HepG2 (cell line): ENCODE data around the gene MED1. TPM values are rescaled to one million over a fixed set of nuclear protein-coding genes. Genes with fewer than 3 reads are reported as not detected.
A peak's percentile ranks its signal among the peaks of the same experiment; 100 is the strongest.

Source experiments
- NFRKB ChIP-seq: fragments of 450-650 bp; IDR thresholded peaks from 2 replicates; pipeline ENCODE4 v1.6.1; 2017
- PRDM10 ChIP-seq: sonication (generic); formaldehyde crosslinking; IDR thresholded peaks from 2 replicates; pipeline ENCODE4 v1.4.0; 2020; ENCODE audit warnings: low read depth, missing genetic modification reagents
- ZBED4 ChIP-seq: sonication (generic); formaldehyde crosslinking; IDR thresholded peaks from 2 replicates; pipeline ENCODE4 v1.4.0; 2020; ENCODE audit warnings: missing genetic modification reagents, borderline replicate concordance
- ZBTB3 ChIP-seq: sonication (generic); formaldehyde crosslinking; IDR thresholded peaks from 2 replicates; pipeline ENCODE4 v1.4.0; 2020; ENCODE audit warnings: low read depth, mild to moderate bottlenecking, moderate library complexity, missing genetic modification reagents, borderline replicate concordance
- ZNF138 ChIP-seq: sonication (generic); formaldehyde crosslinking; IDR thresholded peaks from 2 replicates; pipeline ENCODE4 v1.5.0; 2020; ENCODE audit warnings: mild to moderate bottlenecking, low read depth, missing genetic modification reagents
- ZNF3 ChIP-seq: IDR thresholded peaks from 2 replicates; pipeline ENCODE4 v1.7.0; 2017; ENCODE audit warnings: inconsistent platforms
- ZNF775 ChIP-seq: sonication (generic); formaldehyde crosslinking; IDR thresholded peaks from 2 replicates; pipeline ENCODE4 v1.4.0; 2020; ENCODE audit warnings: missing genetic modification reagents, mild to moderate bottlenecking, moderate library complexity, borderline replicate concordance
- polyA plus RNA-seq, 8 experiments: library from polyadenylated mRNA; depleted of rRNA in 3 of 8; stranded (reverse) in 7 of 8; unstranded in 1 of 8; fragments of >200 nt; fragmentation: Illumina TruSeq in 4 of 8; extraction: Trizol in 4 of 8; gene quantifications; 2 replicates each; pipeline versions ENCODE4 v1.2.1 to v1.2.3, GENCODE V29; 2011 to 2016; ENCODE audit warnings: low read depth in 4 of 8, missing spikeins in 1 of 8, mixed read lengths in 1 of 8; ENCODE audit not compliant: insufficient read depth in 1 of 8
- total RNA-seq, 5 experiments: library from RNA; depleted of rRNA; stranded (reverse); fragments of >200 nt; fragmentation: Illumina TruSeq; extraction: Trizol; gene quantifications; 2 replicates each; pipeline ENCODE4 v1.2.3, GENCODE V29; 2016; ENCODE audit warnings: low read depth in 1 of 5
- TF ChIP-seq, protein P1 (sequence below): sonication (generic); formaldehyde crosslinking; IDR thresholded peaks from 2 replicates; pipeline ENCODE4 v1.4.0; 2020; ENCODE audit warnings: missing genetic modification reagents, borderline replicate concordance
- TF ChIP-seq, protein P2 (sequence below): sonication (generic); formaldehyde crosslinking; IDR thresholded peaks from 2 replicates; pipeline ENCODE4 v1.5.1; 2020; ENCODE audit warnings: mild to moderate bottlenecking, missing genetic modification reagents, moderate library complexity
- TF ChIP-seq, protein P3 (sequence below): IDR thresholded peaks from 2 replicates; pipeline ENCODE4 v1.6.1; 2016; ENCODE audit warnings: low read depth, borderline replicate concordance

Gene MED1
- total and polyA plus RNA-seq, 2 of the 13 experiments (the other 11 are each of a cell fraction or from before 2014, with no cell fraction given): 37.5 to 40.1 TPM

- no peak for TF ChIP-seq ZBED4 (CRISPR knock-in tag)
- TF ChIP-seq ZNF3 (CRISPR knock-in tag): no peak
- no peak for TF ChIP-seq ZNF138 (CRISPR knock-in tag)
- no peak for TF ChIP-seq ZBTB3 (CRISPR knock-in tag)
- TF ChIP-seq, protein P1, sequence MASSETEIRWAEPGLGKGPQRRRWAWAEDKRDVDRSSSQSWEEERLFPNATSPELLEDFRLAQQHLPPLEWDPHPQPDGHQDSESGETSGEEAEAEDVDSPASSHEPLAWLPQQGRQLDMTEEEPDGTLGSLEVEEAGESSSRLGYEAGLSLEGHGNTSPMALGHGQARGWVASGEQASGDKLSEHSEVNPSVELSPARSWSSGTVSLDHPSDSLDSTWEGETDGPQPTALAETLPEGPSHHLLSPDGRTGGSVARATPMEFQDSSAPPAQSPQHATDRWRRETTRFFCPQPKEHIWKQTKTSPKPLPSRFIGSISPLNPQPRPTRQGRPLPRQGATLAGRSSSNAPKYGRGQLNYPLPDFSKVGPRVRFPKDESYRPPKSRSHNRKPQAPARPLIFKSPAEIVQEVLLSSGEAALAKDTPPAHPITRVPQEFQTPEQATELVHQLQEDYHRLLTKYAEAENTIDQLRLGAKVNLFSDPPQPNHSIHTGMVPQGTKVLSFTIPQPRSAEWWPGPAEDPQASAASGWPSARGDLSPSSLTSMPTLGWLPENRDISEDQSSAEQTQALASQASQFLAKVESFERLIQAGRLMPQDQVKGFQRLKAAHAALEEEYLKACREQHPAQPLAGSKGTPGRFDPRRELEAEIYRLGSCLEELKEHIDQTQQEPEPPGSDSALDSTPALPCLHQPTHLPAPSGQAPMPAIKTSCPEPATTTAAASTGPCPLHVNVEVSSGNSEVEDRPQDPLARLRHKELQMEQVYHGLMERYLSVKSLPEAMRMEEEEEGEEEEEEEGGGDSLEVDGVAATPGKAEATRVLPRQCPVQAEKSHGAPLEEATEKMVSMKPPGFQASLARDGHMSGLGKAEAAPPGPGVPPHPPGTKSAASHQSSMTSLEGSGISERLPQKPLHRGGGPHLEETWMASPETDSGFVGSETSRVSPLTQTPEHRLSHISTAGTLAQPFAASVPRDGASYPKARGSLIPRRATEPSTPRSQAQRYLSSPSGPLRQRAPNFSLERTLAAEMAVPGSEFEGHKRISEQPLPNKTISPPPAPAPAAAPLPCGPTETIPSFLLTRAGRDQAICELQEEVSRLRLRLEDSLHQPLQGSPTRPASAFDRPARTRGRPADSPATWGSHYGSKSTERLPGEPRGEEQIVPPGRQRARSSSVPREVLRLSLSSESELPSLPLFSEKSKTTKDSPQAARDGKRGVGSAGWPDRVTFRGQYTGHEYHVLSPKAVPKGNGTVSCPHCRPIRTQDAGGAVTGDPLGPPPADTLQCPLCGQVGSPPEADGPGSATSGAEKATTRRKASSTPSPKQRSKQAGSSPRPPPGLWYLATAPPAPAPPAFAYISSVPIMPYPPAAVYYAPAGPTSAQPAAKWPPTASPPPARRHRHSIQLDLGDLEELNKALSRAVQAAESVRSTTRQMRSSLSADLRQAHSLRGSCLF (CRISPR knock-in tag): no peak
- TF ChIP-seq, protein P2, sequence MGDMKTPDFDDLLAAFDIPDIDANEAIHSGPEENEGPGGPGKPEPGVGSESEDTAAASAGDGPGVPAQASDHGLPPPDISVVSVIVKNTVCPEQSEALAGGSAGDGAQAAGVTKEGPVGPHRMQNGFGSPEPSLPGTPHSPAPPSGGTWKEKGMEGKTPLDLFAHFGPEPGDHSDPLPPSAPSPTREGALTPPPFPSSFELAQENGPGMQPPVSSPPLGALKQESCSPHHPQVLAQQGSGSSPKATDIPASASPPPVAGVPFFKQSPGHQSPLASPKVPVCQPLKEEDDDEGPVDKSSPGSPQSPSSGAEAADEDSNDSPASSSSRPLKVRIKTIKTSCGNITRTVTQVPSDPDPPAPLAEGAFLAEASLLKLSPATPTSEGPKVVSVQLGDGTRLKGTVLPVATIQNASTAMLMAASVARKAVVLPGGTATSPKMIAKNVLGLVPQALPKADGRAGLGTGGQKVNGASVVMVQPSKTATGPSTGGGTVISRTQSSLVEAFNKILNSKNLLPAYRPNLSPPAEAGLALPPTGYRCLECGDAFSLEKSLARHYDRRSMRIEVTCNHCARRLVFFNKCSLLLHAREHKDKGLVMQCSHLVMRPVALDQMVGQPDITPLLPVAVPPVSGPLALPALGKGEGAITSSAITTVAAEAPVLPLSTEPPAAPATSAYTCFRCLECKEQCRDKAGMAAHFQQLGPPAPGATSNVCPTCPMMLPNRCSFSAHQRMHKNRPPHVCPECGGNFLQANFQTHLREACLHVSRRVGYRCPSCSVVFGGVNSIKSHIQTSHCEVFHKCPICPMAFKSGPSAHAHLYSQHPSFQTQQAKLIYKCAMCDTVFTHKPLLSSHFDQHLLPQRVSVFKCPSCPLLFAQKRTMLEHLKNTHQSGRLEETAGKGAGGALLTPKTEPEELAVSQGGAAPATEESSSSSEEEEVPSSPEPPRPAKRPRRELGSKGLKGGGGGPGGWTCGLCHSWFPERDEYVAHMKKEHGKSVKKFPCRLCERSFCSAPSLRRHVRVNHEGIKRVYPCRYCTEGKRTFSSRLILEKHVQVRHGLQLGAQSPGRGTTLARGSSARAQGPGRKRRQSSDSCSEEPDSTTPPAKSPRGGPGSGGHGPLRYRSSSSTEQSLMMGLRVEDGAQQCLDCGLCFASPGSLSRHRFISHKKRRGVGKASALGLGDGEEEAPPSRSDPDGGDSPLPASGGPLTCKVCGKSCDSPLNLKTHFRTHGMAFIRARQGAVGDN (CRISPR knock-in tag): peak; percentile 22; the same call in 1 of the 2 replicates
- TF ChIP-seq NFRKB: no peak
- TF ChIP-seq PRDM10: no peak
- no peak for TF ChIP-seq ZNF775
- TF ChIP-seq, protein P3, sequence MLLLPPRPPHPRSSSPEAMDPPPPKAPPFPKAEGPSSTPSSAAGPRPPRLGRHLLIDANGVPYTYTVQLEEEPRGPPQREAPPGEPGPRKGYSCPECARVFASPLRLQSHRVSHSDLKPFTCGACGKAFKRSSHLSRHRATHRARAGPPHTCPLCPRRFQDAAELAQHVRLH (CRISPR knock-in tag): no peak
These were observed 1.0 kb downstream of the MED1 start (continued) for GRCh38 chr17:39450051-39450450.
